HEK293 (cell line): ENCODE results near the gene DAAM1.

Source experiments
- BCL11A ChIP-seq: fragments of 450-650 bp; formaldehyde crosslinking; IDR thresholded peaks from 2 replicates; pipeline ENCODE4 v1.5.1; 2016; ENCODE audit warnings: low read depth, missing biosample characterization, missing genetic modification characterization
- KLF10 ChIP-seq: fragments of 450-650 bp; IDR thresholded peaks from 2 replicates; pipeline ENCODE4 v1.5.1; 2018; ENCODE audit warnings: missing biosample characterization, mild to moderate bottlenecking, missing genetic modification characterization
- RBAK ChIP-seq: fragments of 450-650 bp; formaldehyde crosslinking; IDR thresholded peaks from 2 replicates; pipeline ENCODE4 v1.5.1; 2016; ENCODE audit warnings: missing biosample characterization, missing genetic modification characterization
- ZBTB48 ChIP-seq: fragments of 450-650 bp; formaldehyde crosslinking; IDR thresholded peaks from 2 replicates; pipeline ENCODE4 v1.5.1; 2016; ENCODE audit warnings: missing biosample characterization, missing genetic modification characterization
- ZNF157 ChIP-seq: fragments of 450-650 bp; formaldehyde crosslinking; IDR thresholded peaks from 2 replicates; pipeline ENCODE4 v1.5.1; 2016; ENCODE audit warnings: missing biosample characterization, missing genetic modification characterization
- ZNF184 ChIP-seq: fragments of 450-650 bp; IDR thresholded peaks from 2 replicates; pipeline ENCODE4 v1.5.1; 2018; ENCODE audit warnings: missing biosample characterization, mild to moderate bottlenecking, missing genetic modification characterization
- ZNF350 ChIP-seq: fragments of 450-650 bp; formaldehyde crosslinking; IDR thresholded peaks from 2 replicates; pipeline ENCODE4 v1.5.0; 2017; ENCODE audit warnings: missing biosample characterization, mild to moderate bottlenecking, missing genetic modification characterization
- ZNF423 ChIP-seq: fragments of 450-650 bp; formaldehyde crosslinking; IDR thresholded peaks from 2 replicates; pipeline ENCODE4 v1.5.1; 2016; ENCODE audit warnings: missing biosample characterization, missing genetic modification characterization
- ZNF501 ChIP-seq: fragments of 450-650 bp; formaldehyde crosslinking; IDR thresholded peaks from 2 replicates; pipeline ENCODE4 v1.5.1; 2016; ENCODE audit warnings: missing biosample characterization, missing genetic modification characterization
- ZNF548 ChIP-seq: fragments of 450-650 bp; formaldehyde crosslinking; IDR thresholded peaks from 2 replicates; pipeline ENCODE4 v1.5.1; 2016; ENCODE audit warnings: missing biosample characterization, missing genetic modification characterization
- ZNF558 ChIP-seq: fragments of 450-650 bp; formaldehyde crosslinking; IDR thresholded peaks from 2 replicates; pipeline ENCODE4 v1.5.1; 2016; ENCODE audit warnings: missing biosample characterization, missing genetic modification characterization
- ZNF621 ChIP-seq: fragments of 450-650 bp; formaldehyde crosslinking; IDR thresholded peaks from 2 replicates; pipeline ENCODE4 v1.5.1; 2017; ENCODE audit warnings: missing biosample characterization, missing genetic modification characterization
- ZNF623 ChIP-seq: fragments of 450-650 bp; formaldehyde crosslinking; IDR thresholded peaks from 2 replicates; pipeline ENCODE4 v1.5.1; 2016; ENCODE audit warnings: missing biosample characterization, missing genetic modification characterization
- ZNF664 ChIP-seq: fragments of 450-650 bp; formaldehyde crosslinking; IDR thresholded peaks from 2 replicates; pipeline ENCODE4 v1.5.1; 2016; ENCODE audit warnings: missing biosample characterization, missing genetic modification characterization
- ZNF747 ChIP-seq: fragments of 450-650 bp; formaldehyde crosslinking; IDR thresholded peaks from 2 replicates; pipeline ENCODE4 v1.5.1; 2016; ENCODE audit warnings: missing biosample characterization, missing genetic modification characterization
- ZNF785 ChIP-seq: fragments of 450-650 bp; formaldehyde crosslinking; IDR thresholded peaks from 2 replicates; pipeline ENCODE4 v1.5.1; 2016; ENCODE audit warnings: missing biosample characterization, missing genetic modification characterization
- TF ChIP-seq, protein P1 (sequence below): fragments of 450-650 bp; formaldehyde crosslinking; IDR thresholded peaks from 2 replicates; pipeline ENCODE4 v1.5.1; 2016; ENCODE audit warnings: missing biosample characterization, missing genetic modification characterization, borderline replicate concordance
- TF ChIP-seq, protein P2 (sequence below): fragments of 450-650 bp; formaldehyde crosslinking; IDR thresholded peaks from 2 replicates; pipeline ENCODE4 v1.5.1; 2017; ENCODE audit warnings: missing biosample characterization, missing genetic modification characterization
- TF ChIP-seq, protein P3 (sequence below): fragments of 450-650 bp; formaldehyde crosslinking; IDR thresholded peaks from 2 replicates; pipeline ENCODE4 v1.5.1; 2016; ENCODE audit warnings: missing biosample characterization, missing genetic modification characterization
- TF ChIP-seq, protein P4 (sequence below): sonication (generic); formaldehyde crosslinking; IDR thresholded peaks from 2 replicates; pipeline ENCODE4 v1.8.1; 2022; ENCODE audit warnings: mild to moderate bottlenecking, moderate library complexity, missing genetic modification reagents
- TF ChIP-seq, protein P5 (sequence below): fragments of 450-650 bp; formaldehyde crosslinking; IDR thresholded peaks from 2 replicates; pipeline ENCODE4 v1.5.1; 2016; ENCODE audit warnings: missing biosample characterization, missing genetic modification characterization, low read depth
- TF ChIP-seq, protein P6 (sequence below): fragments of 450-650 bp; formaldehyde crosslinking; IDR thresholded peaks from 2 replicates; pipeline ENCODE4 v1.5.1; 2016; ENCODE audit warnings: missing biosample characterization, missing genetic modification characterization

The DAAM1 gene

DNA sequence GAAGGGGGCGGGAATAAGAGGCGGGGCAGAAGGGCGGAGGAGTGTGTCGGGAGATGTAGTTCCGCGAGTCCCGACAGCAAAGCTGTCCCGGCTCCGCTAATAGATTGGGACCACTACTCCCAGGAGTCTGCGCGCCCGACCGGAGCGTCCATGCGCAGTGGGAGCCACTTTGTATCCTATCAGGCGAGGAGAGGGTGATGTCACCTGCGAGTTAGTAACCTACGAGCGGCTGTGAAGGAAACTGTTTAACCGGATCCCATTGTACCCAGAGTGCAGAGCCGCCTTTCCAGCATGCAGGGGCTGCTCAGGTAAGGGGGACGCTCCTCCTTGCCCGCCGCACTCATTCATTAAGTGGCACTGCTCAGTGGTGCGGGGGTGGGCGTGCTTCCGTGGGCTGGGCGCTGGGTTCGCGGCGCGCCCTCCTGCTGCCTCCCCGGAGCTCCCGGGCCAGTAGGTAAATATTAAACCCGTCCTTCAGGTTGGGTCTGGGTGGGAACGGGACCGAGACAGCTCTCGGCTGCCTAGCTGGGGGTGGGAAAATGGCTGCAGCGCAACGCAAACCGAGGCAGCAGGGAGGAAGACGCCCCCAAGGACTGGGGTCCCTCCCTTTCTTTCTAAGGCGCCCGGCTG, at the start of gene DAAM1 (continued):
- TF ChIP-seq, protein P1, sequence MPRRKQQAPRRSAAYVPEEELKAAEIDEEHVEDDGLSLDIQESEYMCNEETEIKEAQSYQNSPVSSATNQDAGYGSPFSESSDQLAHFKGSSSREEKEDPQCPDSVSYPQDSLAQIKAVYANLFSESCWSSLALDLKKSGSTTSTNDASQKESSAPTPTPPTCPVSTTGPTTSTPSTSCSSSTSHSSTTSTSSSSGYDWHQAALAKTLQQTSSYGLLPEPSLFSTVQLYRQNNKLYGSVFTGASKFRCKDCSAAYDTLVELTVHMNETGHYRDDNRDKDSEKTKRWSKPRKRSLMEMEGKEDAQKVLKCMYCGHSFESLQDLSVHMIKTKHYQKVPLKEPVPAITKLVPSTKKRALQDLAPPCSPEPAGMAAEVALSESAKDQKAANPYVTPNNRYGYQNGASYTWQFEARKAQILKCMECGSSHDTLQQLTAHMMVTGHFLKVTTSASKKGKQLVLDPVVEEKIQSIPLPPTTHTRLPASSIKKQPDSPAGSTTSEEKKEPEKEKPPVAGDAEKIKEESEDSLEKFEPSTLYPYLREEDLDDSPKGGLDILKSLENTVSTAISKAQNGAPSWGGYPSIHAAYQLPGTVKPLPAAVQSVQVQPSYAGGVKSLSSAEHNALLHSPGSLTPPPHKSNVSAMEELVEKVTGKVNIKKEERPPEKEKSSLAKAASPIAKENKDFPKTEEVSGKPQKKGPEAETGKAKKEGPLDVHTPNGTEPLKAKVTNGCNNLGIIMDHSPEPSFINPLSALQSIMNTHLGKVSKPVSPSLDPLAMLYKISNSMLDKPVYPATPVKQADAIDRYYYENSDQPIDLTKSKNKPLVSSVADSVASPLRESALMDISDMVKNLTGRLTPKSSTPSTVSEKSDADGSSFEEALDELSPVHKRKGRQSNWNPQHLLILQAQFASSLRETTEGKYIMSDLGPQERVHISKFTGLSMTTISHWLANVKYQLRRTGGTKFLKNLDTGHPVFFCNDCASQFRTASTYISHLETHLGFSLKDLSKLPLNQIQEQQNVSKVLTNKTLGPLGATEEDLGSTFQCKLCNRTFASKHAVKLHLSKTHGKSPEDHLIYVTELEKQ (tag by site-specific recombination): no peak
- TF ChIP-seq ZNF501 (tag by site-specific recombination) (peak; percentile 20; the same call in 1 of the 2 replicates), ZNF157 (tag by site-specific recombination) (no peak), ZNF664 (no peak), KLF10 (tag by site-specific recombination) (peak; percentile 39; the same call in 1 of the 2 replicates), ZNF785 (tag by site-specific recombination) (no peak), ZNF558 (tag by site-specific recombination) (no peak), ZNF747 (tag by site-specific recombination) (no peak), ZBTB48 (no peak), ZNF623 (tag by site-specific recombination) (no peak), ZNF548 (tag by site-specific recombination) (no peak), BCL11A (tag by site-specific recombination) (no peak), ZNF184 (tag by site-specific recombination) (no peak), RBAK (no peak), ZNF423 (tag by site-specific recombination) (no peak), ZNF621 (tag by site-specific recombination) (no peak), ZNF350 (tag by site-specific recombination) (no peak)
- TF ChIP-seq, protein P2, sequence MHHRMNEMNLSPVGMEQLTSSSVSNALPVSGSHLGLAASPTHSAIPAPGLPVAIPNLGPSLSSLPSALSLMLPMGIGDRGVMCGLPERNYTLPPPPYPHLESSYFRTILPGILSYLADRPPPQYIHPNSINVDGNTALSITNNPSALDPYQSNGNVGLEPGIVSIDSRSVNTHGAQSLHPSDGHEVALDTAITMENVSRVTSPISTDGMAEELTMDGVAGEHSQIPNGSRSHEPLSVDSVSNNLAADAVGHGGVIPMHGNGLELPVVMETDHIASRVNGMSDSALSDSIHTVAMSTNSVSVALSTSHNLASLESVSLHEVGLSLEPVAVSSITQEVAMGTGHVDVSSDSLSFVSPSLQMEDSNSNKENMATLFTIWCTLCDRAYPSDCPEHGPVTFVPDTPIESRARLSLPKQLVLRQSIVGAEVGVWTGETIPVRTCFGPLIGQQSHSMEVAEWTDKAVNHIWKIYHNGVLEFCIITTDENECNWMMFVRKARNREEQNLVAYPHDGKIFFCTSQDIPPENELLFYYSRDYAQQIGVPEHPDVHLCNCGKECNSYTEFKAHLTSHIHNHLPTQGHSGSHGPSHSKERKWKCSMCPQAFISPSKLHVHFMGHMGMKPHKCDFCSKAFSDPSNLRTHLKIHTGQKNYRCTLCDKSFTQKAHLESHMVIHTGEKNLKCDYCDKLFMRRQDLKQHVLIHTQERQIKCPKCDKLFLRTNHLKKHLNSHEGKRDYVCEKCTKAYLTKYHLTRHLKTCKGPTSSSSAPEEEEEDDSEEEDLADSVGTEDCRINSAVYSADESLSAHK (tag by site-specific recombination): no peak
- TF ChIP-seq, protein P3, sequence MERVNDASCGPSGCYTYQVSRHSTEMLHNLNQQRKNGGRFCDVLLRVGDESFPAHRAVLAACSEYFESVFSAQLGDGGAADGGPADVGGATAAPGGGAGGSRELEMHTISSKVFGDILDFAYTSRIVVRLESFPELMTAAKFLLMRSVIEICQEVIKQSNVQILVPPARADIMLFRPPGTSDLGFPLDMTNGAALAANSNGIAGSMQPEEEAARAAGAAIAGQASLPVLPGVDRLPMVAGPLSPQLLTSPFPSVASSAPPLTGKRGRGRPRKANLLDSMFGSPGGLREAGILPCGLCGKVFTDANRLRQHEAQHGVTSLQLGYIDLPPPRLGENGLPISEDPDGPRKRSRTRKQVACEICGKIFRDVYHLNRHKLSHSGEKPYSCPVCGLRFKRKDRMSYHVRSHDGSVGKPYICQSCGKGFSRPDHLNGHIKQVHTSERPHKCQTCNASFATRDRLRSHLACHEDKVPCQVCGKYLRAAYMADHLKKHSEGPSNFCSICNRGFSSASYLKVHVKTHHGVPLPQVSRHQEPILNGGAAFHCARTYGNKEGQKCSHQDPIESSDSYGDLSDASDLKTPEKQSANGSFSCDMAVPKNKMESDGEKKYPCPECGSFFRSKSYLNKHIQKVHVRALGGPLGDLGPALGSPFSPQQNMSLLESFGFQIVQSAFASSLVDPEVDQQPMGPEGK (tag by site-specific recombination): no peak; the same call in 1 of the 2 replicates
- TF ChIP-seq, protein P4, sequence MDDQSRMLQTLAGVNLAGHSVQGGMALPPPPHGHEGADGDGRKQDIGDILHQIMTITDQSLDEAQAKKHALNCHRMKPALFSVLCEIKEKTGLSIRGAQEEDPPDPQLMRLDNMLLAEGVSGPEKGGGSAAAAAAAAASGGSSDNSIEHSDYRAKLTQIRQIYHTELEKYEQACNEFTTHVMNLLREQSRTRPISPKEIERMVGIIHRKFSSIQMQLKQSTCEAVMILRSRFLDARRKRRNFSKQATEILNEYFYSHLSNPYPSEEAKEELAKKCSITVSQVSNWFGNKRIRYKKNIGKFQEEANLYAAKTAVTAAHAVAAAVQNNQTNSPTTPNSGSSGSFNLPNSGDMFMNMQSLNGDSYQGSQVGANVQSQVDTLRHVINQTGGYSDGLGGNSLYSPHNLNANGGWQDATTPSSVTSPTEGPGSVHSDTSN: no peak
- TF ChIP-seq, protein P5, sequence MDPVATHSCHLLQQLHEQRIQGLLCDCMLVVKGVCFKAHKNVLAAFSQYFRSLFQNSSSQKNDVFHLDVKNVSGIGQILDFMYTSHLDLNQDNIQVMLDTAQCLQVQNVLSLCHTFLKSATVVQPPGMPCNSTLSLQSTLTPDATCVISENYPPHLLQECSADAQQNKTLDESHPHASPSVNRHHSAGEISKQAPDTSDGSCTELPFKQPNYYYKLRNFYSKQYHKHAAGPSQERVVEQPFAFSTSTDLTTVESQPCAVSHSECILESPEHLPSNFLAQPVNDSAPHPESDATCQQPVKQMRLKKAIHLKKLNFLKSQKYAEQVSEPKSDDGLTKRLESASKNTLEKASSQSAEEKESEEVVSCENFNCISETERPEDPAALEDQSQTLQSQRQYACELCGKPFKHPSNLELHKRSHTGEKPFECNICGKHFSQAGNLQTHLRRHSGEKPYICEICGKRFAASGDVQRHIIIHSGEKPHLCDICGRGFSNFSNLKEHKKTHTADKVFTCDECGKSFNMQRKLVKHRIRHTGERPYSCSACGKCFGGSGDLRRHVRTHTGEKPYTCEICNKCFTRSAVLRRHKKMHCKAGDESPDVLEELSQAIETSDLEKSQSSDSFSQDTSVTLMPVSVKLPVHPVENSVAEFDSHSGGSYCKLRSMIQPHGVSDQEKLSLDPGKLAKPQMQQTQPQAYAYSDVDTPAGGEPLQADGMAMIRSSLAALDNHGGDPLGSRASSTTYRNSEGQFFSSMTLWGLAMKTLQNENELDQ: no peak
- TF ChIP-seq, protein P6, sequence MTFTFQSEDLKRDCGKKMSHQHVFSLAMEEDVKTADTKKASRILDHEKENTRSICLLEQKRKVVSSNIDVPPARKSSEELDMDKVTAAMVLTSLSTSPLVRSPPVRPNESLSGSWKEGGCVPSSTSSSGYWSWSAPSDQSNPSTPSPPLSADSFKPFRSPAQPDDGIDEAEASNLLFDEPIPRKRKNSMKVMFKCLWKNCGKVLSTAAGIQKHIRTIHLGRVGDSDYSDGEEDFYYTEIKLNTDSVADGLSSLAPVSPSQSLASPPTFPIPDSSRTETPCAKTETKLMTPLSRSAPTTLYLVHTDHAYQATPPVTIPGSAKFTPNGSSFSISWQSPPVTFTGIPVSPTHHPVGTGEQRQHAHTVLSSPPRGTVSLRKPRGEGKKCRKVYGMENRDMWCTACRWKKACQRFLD (tag by site-specific recombination): no peak
